ENCODE data around the gene RPS15A.

RPS15A gene

DNA sequence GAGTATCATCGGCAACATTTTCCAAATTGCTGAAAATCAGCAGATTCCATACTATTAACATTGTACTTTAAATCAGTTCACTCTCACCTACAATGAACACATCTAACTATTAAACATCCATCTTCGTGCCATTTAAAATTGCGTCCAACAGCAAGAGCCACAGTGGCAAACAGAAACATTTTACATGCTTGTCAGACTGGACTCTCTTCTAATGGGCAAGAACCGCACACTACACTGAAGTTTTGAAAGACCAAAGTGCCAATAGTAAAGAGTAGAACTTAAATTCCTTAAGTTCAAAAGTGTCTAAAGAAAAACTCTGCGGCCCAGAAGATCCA, 652 bp downstream of the RPS15A start:
- Histone ChIP-seq H3K79me2 (peaks cover 45% of the 10 kb centered on the region), H3K36me3 (ENCODE audit: control insufficient read depth, insufficient read depth, low read length) (no peaks in the 10 kb centered on the region), H3K4me1 (peaks cover 24% of the 10 kb centered on the region), H3K9ac (peak overlapping the region; percentile 49), H3K27ac (peak overlapping the region; percentile 88), H3K4me3 (ENCODE audit: low read depth, low read length) (peak overlapping the region; percentile 90), H3K27me3 (ENCODE audit: control insufficient read depth, insufficient read depth, low read length) (no peaks in the 10 kb centered on the region), H2AFZ (peak overlapping the region; percentile 85), H3K9me3 (ENCODE audit: control insufficient read depth, low read length) (no peaks in the 10 kb centered on the region), H3K4me2 (ENCODE audit: low read length) (peak overlapping the region; percentile 89)
- TF ChIP-seq, protein P1, sequence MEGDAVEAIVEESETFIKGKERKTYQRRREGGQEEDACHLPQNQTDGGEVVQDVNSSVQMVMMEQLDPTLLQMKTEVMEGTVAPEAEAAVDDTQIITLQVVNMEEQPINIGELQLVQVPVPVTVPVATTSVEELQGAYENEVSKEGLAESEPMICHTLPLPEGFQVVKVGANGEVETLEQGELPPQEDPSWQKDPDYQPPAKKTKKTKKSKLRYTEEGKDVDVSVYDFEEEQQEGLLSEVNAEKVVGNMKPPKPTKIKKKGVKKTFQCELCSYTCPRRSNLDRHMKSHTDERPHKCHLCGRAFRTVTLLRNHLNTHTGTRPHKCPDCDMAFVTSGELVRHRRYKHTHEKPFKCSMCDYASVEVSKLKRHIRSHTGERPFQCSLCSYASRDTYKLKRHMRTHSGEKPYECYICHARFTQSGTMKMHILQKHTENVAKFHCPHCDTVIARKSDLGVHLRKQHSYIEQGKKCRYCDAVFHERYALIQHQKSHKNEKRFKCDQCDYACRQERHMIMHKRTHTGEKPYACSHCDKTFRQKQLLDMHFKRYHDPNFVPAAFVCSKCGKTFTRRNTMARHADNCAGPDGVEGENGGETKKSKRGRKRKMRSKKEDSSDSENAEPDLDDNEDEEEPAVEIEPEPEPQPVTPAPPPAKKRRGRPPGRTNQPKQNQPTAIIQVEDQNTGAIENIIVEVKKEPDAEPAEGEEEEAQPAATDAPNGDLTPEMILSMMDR (IDR thresholded peaks at IDR 0.05) = no peak

DNA sequence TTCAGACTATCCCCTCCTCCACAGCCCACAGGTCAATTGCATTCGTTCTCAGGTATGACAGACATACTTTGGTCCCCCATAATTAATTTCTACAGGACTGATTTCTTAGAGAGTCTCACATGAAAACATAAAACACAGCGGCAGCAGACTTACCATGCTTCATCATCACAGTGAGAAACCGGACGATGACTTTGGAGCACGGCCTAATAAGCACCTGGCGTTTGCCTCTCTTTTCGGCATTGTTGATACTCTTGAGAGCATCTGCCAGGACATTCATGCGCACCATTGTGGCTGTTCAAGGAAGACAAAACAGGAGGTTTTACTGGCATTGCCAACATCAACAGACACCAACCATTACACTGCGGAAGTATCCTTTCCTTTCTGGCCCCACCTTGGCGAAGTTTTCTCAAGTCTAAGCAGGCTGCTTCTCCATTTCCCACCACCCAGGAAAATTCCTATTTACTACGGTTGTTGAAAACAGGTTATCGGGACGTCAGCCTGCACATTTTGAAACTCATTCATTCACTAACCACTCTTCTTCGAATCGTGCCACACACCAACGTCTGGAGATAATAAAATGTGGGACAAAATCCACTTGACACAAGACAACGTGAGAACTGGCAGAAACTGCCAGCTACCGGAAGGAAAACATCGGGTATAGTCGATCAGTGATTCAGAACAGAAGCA, 1.2 kb downstream of the RPS15A start:
- no peaks in the 10 kb centered on the region for H3K27me3 ChIP-seq (ENCODE audit: control insufficient read depth, insufficient read depth, low read length)
- TF ChIP-seq, protein P1 (IDR thresholded peaks at IDR 0.05) = no peak
- peaks cover 24% of the 10 kb centered on the region for H3K4me1 ChIP-seq
- H3K79me2 ChIP-seq = peaks cover 46% of the 10 kb centered on the region
- no peaks in the 10 kb centered on the region for H3K36me3 ChIP-seq (ENCODE audit: control insufficient read depth, insufficient read depth, low read length)
- peak overlapping the region; percentile 49 for H3K9ac ChIP-seq
- H3K4me2 ChIP-seq (ENCODE audit: low read length) = peak overlapping the region; percentile 89
- H3K4me3 ChIP-seq (ENCODE audit: low read depth, low read length) = peak overlapping the region; percentile 90
- no peak overlapping the region for H2AFZ ChIP-seq
- peak overlapping the region; percentile 88 for H3K27ac ChIP-seq
- H3K9me3 ChIP-seq (ENCODE audit: control insufficient read depth, low read length) = no peaks in the 10 kb centered on the region

DNA sequence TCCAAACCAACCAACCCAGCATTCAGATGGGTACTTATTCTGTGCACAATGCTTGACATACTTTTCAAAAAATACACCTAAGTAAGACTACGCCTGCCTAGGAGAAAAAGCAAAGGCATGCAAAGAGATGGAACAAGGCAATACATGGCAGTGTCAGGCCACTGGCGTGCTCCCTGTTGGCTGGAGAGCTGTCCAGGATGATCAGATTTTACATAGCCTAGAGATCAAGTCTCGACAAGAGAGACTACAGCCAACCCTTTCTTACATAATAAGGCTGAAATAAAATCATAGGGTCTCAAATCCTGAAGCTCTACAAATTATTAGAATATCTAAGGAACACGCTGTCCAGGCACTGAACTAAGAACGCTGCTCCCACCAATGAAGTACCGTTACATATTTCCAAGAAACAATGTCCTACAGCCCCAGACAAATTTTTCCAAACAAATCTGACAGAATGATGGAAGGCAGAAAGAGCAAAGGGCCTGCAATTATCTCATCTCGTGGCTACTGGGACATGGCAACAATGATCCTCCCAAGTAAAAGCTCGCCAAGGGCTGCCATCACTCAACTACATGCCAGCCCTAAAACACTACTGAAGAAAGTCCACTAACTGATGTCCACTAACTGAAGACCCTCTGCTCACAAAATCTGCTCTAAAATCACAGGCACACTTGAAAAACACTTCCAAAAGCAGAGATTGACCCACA, 5.1 kb downstream of the RPS15A start:
- no peak overlapping the region for H3K27ac ChIP-seq
- TF ChIP-seq, protein P1 (IDR thresholded peaks at IDR 0.05) = no peak

DNA sequence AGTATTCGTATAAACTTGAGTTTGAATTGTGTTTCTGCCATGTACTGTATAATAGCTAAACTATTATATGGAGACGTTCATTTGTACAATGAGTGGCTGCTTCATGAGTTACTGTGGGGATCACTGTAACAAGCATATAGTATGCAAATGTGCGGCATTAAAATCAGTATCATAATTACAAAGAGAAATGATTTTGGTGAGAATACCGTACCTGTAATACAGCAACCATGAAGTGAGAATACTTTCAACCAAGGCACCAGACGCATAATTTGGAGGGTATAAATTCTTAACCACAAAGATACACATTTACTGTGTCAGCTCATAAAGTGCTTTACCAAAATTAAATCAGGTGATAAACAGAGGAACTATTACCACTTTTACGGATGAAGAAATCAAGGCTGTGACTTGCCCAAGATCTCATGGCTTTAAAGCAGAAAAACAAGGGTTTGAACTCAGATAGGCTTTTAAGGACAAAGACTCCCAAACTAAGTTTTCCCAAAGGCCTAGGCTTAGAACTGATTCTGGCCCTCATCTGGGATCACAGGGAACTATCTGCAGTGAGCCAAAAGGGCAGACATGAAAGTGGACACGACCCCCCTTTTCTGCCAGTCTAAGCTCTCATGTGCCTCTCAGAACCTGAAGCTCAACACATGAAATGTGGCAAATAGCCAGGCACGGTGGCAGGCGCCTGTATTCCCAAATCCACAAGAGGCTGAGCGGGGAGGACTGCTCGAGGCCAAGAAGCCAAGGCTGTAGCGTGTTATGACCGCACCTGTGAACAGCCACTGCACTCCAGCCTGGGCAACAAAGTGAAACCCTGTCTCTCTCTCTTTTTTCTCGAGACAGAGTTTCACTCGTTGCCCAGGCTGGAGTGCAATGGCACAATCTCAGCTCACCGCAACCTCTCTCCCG, 6.4 kb downstream of the RPS15A start:
- TF ChIP-seq, protein P1 (IDR thresholded peaks at IDR 0.05) = no peak
- H3K4me1 ChIP-seq = peaks cover 24% of the 10 kb centered on the region
- H2AFZ ChIP-seq = no peak overlapping the region
- H3K36me3 ChIP-seq (ENCODE audit: control insufficient read depth, insufficient read depth, low read length) = no peaks in the 10 kb centered on the region
- H3K9ac ChIP-seq = no peak overlapping the region
- H3K27ac ChIP-seq = no peak overlapping the region
- no peaks in the 10 kb centered on the region for H3K9me3 ChIP-seq (ENCODE audit: control insufficient read depth, low read length)
- H3K27me3 ChIP-seq (ENCODE audit: control insufficient read depth, insufficient read depth, low read length) = no peaks in the 10 kb centered on the region
- no peak overlapping the region for H3K4me3 ChIP-seq (ENCODE audit: low read depth, low read length)
- no peak overlapping the region for H3K4me2 ChIP-seq (ENCODE audit: low read length)
- peaks cover 35% of the 10 kb centered on the region for H3K79me2 ChIP-seq

More for the DNA sequence above, 5.1 kb downstream of the RPS15A start:
- no peak overlapping the region for H2AFZ ChIP-seq
- no peak overlapping the region for H3K4me3 ChIP-seq (ENCODE audit: low read depth, low read length)
- H3K9me3 ChIP-seq (ENCODE audit: control insufficient read depth, low read length) = no peaks in the 10 kb centered on the region
- no peak overlapping the region for H3K9ac ChIP-seq
- no peaks in the 10 kb centered on the region for H3K27me3 ChIP-seq (ENCODE audit: control insufficient read depth, insufficient read depth, low read length)
- H3K4me2 ChIP-seq (ENCODE audit: low read length) = no peak overlapping the region
- H3K79me2 ChIP-seq = peaks cover 46% of the 10 kb centered on the region
- H3K4me1 ChIP-seq = peaks cover 24% of the 10 kb centered on the region
- H3K36me3 ChIP-seq (ENCODE audit: control insufficient read depth, insufficient read depth, low read length) = no peaks in the 10 kb centered on the region
